ENCODE results near the gene RAB27B.

DNA sequence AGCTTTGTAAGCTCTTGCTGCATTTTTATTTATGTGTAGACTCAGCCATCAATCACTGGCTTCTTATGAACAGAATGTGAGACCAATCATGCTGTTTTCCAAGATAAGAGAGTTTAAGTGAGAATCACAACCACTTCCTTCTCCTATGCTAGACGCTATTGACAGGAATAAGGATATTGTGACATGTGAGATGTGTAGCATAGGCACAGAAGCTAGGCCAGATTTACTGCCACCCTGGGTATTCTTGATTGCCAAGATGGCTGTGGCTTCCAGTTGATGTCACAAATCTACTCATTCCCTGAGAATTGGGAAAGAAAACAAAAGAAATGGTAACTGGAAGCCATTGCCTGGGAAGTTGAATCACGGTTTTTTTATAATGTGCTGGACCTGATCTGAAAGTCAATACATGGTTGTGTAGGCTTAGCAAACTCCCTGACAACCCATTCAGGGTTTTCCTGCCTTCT is 49.9 kb downstream of the RAB27B start:
- TF ChIP-seq, protein P1, sequence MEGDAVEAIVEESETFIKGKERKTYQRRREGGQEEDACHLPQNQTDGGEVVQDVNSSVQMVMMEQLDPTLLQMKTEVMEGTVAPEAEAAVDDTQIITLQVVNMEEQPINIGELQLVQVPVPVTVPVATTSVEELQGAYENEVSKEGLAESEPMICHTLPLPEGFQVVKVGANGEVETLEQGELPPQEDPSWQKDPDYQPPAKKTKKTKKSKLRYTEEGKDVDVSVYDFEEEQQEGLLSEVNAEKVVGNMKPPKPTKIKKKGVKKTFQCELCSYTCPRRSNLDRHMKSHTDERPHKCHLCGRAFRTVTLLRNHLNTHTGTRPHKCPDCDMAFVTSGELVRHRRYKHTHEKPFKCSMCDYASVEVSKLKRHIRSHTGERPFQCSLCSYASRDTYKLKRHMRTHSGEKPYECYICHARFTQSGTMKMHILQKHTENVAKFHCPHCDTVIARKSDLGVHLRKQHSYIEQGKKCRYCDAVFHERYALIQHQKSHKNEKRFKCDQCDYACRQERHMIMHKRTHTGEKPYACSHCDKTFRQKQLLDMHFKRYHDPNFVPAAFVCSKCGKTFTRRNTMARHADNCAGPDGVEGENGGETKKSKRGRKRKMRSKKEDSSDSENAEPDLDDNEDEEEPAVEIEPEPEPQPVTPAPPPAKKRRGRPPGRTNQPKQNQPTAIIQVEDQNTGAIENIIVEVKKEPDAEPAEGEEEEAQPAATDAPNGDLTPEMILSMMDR (IDR thresholded peaks at IDR 0.05; ENCODE audit: low read length) = no peak
- TF ChIP-seq EZH2 (IDR thresholded peaks at IDR 0.05; ENCODE audit: borderline replicate concordance, low read length) = no peak
